HEK293T (cell line): ENCODE measurements around the gene CCDC177.

Source experiments
- CTCF ChIA-PET: fragments of 350-600 bp; formaldehyde crosslinking; extraction: SDS; loops from one replicate; lab custom pipeline; 2021; ENCODE audit warnings: antibody characterized with exemption, inconsistent platforms; lab: Yijun Ruan, JAX
- POLR2A ChIA-PET: fragments of 350-600 bp; formaldehyde crosslinking; extraction: SDS; loops from one replicate; lab custom pipeline; 2020; ENCODE audit warnings: antibody characterized with exemption, inconsistent platforms; lab: Yijun Ruan, JAX
- DNase-seq: peaks from one replicate; pipeline ENCODE4 v3.0.0; 2012; ENCODE audit warnings: mixed read lengths; ENCODE audit errors: extremely low spot score
- ARNT ChIP-seq: fragments of 450-650 bp; IDR thresholded peaks from 2 replicates; pipeline ENCODE4 v1.6.1; 2017; ENCODE audit warnings: mild to moderate bottlenecking
- BHLHE40 ChIP-seq: fragments of 450-650 bp; IDR thresholded peaks from 2 replicates; pipeline ENCODE4 v1.6.1; 2016; ENCODE audit warnings: mild to moderate bottlenecking, moderate library complexity, borderline replicate concordance
- CTBP1 ChIP-seq: fragments of 450-650 bp; IDR thresholded peaks from 2 replicates; pipeline ENCODE4 v1.6.1; 2016; ENCODE audit warnings: borderline replicate concordance
- ELF4 ChIP-seq: fragments of 450-650 bp; IDR thresholded peaks from 2 replicates; pipeline ENCODE4 v1.6.1; 2017; ENCODE audit warnings: antibody characterized with exemption
- FOXA1 ChIP-seq: fragments of 450-650 bp; IDR thresholded peaks from 2 replicates; pipeline ENCODE4 v1.6.1; 2016; ENCODE audit warnings: mild to moderate bottlenecking
- FOXK2 ChIP-seq: fragments of 450-650 bp; IDR thresholded peaks from 2 replicates; pipeline ENCODE4 v1.6.1; 2016; ENCODE audit warnings: mild to moderate bottlenecking
- FOXM1 ChIP-seq: fragments of 450-650 bp; IDR thresholded peaks from 2 replicates; pipeline ENCODE4 v1.6.1; 2017; ENCODE audit warnings: mild to moderate bottlenecking, borderline replicate concordance
- HDGF ChIP-seq: fragments of 450-650 bp; IDR thresholded peaks from 2 replicates; pipeline ENCODE4 v1.6.1; 2017; ENCODE audit warnings: antibody characterized with exemption, borderline replicate concordance
- L3MBTL2 ChIP-seq: fragments of 450-650 bp; conservative IDR thresholded peaks from 2 replicates; pipeline ENCODE4 v1.6.1; 2016; ENCODE audit warnings: mild to moderate bottlenecking
- LEF1 ChIP-seq: fragments of 450-650 bp; IDR thresholded peaks from 2 replicates; pipeline ENCODE4 v1.6.1; 2017; ENCODE audit warnings: mild to moderate bottlenecking, borderline replicate concordance
- NFRKB ChIP-seq: fragments of 450-650 bp; IDR thresholded peaks from 2 replicates; pipeline ENCODE4 v1.6.1; 2016; ENCODE audit warnings: mild to moderate bottlenecking, moderate library complexity
- SP1 ChIP-seq: fragments of 450-650 bp; IDR thresholded peaks from 2 replicates; pipeline ENCODE4 v1.6.1; 2017
- SUZ12 ChIP-seq: fragments of 450-650 bp; IDR thresholded peaks from 2 replicates; pipeline ENCODE4 v1.6.1; 2016; ENCODE audit warnings: mild to moderate bottlenecking
- TARDBP ChIP-seq: fragments of 450-650 bp; IDR thresholded peaks from 2 replicates; pipeline ENCODE4 v1.6.1; 2016
- ZNF384 ChIP-seq: fragments of 450-650 bp; IDR thresholded peaks from 2 replicates; pipeline ENCODE4 v1.6.1; 2016
- TF ChIP-seq, protein P1 (sequence below): fragments of 450-650 bp; IDR thresholded peaks from 2 replicates; pipeline ENCODE4 v1.6.1; 2016

Gene CCDC177

DNA sequence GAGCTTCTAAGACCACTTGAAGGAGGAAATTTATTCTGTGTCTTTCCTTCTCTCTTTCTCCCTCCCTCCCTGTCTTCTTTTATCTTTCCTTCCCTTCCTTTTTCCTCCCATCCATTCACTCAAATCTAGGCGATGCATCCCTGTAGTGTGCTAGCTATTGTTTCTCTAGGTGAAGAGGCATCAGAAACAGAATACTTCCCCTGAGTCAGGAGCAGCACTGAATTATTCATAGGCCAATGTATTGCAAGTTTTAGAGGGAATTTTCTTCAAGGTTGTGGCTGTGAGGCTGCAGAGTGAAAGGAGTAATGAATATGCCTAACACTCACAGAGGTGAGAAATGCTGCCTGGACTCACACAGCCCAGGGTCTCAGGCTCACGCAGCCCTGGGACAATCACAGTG, 23.2 kb downstream of the CCDC177 start:
- DNase-seq = no peak
- ChIA-PET POLR2A (no interaction called here), CTCF (no interaction called here)
- no peak for TF ChIP-seq FOXK2
- TF ChIP-seq NFRKB = no peak
- TF ChIP-seq SUZ12 = no peak
- no peak for TF ChIP-seq L3MBTL2
- TF ChIP-seq FOXM1 = no peak
- no peak for TF ChIP-seq CTBP1
- TF ChIP-seq TARDBP = no peak

GRCh38 chr14:69548566-69548965, 26.1 kb downstream of the CCDC177 start:
- ChIA-PET CTCF (interaction anchor here (0.5 to 2.9 kb wide), 15 partner anchors 9 to 177 kb away, joined by 3 to 39 read pairs (median 7); partner anchors contain the start of gene CCDC177), POLR2A (interaction anchor here (1.0 to 1.5 kb wide), 2 partner anchors 14 to 218 kb away, joined by 3 to 5 read pairs; partner anchors contain the start of gene SRSF5)
- no peak for DNase-seq
- no peak for TF ChIP-seq ARNT
- no peak for TF ChIP-seq SP1
- TF ChIP-seq ZNF384 = no peak
- no peak for TF ChIP-seq ELF4
- TF ChIP-seq TARDBP = no peak
- no peak for TF ChIP-seq L3MBTL2
- TF ChIP-seq BHLHE40 = no peak
- no peak for TF ChIP-seq NFRKB
- TF ChIP-seq FOXK2 = no peak
- no peak for TF ChIP-seq HDGF
- TF ChIP-seq, protein P1, sequence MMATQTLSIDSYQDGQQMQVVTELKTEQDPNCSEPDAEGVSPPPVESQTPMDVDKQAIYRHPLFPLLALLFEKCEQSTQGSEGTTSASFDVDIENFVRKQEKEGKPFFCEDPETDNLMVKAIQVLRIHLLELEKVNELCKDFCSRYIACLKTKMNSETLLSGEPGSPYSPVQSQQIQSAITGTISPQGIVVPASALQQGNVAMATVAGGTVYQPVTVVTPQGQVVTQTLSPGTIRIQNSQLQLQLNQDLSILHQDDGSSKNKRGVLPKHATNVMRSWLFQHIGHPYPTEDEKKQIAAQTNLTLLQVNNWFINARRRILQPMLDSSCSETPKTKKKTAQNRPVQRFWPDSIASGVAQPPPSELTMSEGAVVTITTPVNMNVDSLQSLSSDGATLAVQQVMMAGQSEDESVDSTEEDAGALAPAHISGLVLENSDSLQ = no peak
- TF ChIP-seq LEF1 = no peak
- TF ChIP-seq FOXA1 = no peak
- TF ChIP-seq SUZ12 = no peak
- TF ChIP-seq CTBP1 = no peak
- TF ChIP-seq FOXM1 = no peak

GRCh38 chr14:69547701-69548348, 26.8 kb downstream of the CCDC177 start:
- POLR2A ChIA-PET = interaction anchor here (1.0 to 1.5 kb wide), 2 partner anchors 15 to 219 kb away, joined by 3 to 5 read pairs; partner anchors contain the start of gene SRSF5
- CTCF ChIA-PET = interaction anchor here (0.5 to 2.9 kb wide), 16 partner anchors 8 to 178 kb away, joined by 3 to 39 read pairs (median 6); partner anchors contain the start of gene CCDC177

GRCh38 chr14:69543341-69544115, 31.1 kb downstream of the CCDC177 start:
- POLR2A ChIA-PET = no interaction called here
- DNase-seq = no peak
- TF ChIP-seq HDGF (no peak), ARNT (no peak), LEF1 (no peak), SP1 (no peak), CTBP1 (no peak), NFRKB (no peak), ELF4 (no peak), TARDBP (no peak), L3MBTL2 (no peak), FOXA1 (no peak), ZNF384 (no peak), SUZ12 (no peak), FOXK2 (no peak), FOXM1 (no peak), BHLHE40 (no peak)
- TF ChIP-seq, protein P1 = no peak
- CTCF ChIA-PET = interaction anchor here (2.0 kb wide), 1 partner anchor 8 kb away, joined by 5 read pairs; no protein-coding TSS in a partner anchor

More at GRCh38 chr14:69547701-69548348, 26.8 kb downstream of the CCDC177 start:
- peak; percentile 44 for DNase-seq
- TF ChIP-seq NFRKB (no peak), SP1 (no peak), FOXM1 (no peak), BHLHE40 (no peak), FOXK2 (no peak), ARNT (no peak), LEF1 (no peak), ELF4 (no peak), CTBP1 (no peak), L3MBTL2 (no peak), TARDBP (no peak), HDGF (no peak), ZNF384 (no peak), FOXA1 (no peak), SUZ12 (no peak)
- TF ChIP-seq, protein P1 = no peak

DNA sequence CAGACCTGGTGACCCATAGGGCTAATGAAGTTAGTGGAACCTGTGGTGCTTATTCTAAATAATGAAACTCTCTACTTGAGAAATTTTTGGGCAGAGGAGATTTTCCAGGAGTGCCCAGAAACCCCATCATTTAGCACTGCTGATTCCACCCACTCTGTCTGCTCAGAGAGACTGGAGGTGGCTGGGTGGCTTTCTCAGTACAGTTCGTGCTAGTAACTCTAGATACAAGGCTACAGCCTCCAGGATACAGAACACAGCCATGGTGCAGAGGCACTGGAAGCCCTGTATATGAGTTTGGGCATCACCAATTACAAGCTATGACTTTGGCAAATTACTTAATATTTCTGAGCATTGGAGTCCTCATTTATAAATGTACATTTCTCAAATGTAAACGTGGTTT, 32.4 kb downstream of the CCDC177 start:
- no peak for TF ChIP-seq BHLHE40
- TF ChIP-seq L3MBTL2 = no peak
- no peak for TF ChIP-seq SP1
- TF ChIP-seq FOXA1 = no peak
- TF ChIP-seq, protein P1 = no peak
- TF ChIP-seq FOXK2 = no peak
- TF ChIP-seq NFRKB = no peak
- no peak for TF ChIP-seq ARNT
- no peak for TF ChIP-seq FOXM1
- TF ChIP-seq SUZ12 = no peak
- TF ChIP-seq ZNF384 = no peak
- TF ChIP-seq HDGF = no peak
- no peak for TF ChIP-seq LEF1
- no peak for TF ChIP-seq CTBP1
- DNase-seq = no peak
- ChIA-PET CTCF (interaction anchor here (0.6 kb wide), 2 partner anchors 13 to 38 kb away, joined by 3 read pairs; no protein-coding TSS in a partner anchor), POLR2A (no interaction called here)
